Measurements from ENCODE around the gene ADAMTS2. TPM values are rescaled to one million over a fixed set of nuclear protein-coding genes. Genes with fewer than 3 reads are reported as not detected.

ADAMTS2 gene
- total RNA-seq, 4 donors from 2014 or later, result 6.0 to 20.9 (median 13.5) TPM

DNA sequence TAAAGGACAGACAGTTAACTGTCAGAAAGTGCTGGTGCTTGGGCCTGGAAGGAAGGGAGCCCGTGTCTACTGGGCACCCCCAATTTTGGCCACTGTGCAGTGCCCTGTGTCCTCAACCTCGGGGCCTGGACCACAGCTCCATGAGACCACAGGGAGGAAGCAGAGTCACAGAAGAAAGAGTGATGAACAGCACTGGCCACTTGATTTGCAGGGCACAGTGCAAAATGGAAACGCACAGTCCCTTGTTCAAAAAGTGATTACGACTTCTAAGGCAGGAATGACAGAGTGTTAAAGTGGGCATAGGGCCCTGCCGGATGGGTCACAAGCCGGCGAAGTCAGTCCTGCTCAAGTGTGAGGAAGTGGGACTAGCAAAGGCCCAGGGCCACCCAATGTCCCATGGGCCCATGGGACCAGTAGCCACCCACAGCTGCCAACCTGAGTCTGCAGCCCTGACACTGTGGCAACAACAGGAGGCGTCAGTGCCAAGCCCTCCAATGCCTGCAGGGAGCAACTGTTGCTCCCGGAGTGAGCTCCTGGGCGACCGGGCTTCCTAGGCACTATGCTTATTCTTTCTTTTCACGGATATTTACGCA lies 85.4 kb downstream of the ADAMTS2 start:
- no peak for DNase-seq
- in situ Hi-C loops (cut with MboI; ENCODE audit: low pct_ligation_motif_present in 1 of 4, low pct_unique_long_range_greater_than_20kb in 1 of 4, low sequenced_read_pairs in 3 of 4) (no loop called here), intact Hi-C loops (cut with DNase I; ENCODE audit: low total_unique reads) (no loop called here)
- Histone ChIP-seq H3K4me1 (peaks cover 0 to 1% (median 0%) of the 10 kb centered on the region in 4 donors), H3K36me3 (no peaks in the 10 kb centered on the region), H3K4me3 (no peak overlapping the region), H3K27me3 (no peaks in the 10 kb centered on the region), H3K9me3 (no peaks in the 10 kb centered on the region), H3K27ac (no peak overlapping the region)
- TF ChIP-seq POLR2AphosphoS5 (IDR thresholded peaks at IDR 0.05), result no peak
- no peak for TF ChIP-seq EP300 (IDR thresholded peaks at IDR 0.05; ENCODE audit: low read depth)
- TF ChIP-seq, protein P1, sequence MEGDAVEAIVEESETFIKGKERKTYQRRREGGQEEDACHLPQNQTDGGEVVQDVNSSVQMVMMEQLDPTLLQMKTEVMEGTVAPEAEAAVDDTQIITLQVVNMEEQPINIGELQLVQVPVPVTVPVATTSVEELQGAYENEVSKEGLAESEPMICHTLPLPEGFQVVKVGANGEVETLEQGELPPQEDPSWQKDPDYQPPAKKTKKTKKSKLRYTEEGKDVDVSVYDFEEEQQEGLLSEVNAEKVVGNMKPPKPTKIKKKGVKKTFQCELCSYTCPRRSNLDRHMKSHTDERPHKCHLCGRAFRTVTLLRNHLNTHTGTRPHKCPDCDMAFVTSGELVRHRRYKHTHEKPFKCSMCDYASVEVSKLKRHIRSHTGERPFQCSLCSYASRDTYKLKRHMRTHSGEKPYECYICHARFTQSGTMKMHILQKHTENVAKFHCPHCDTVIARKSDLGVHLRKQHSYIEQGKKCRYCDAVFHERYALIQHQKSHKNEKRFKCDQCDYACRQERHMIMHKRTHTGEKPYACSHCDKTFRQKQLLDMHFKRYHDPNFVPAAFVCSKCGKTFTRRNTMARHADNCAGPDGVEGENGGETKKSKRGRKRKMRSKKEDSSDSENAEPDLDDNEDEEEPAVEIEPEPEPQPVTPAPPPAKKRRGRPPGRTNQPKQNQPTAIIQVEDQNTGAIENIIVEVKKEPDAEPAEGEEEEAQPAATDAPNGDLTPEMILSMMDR (IDR thresholded peaks at IDR 0.05), result no peak
- TF ChIP-seq POLR2A (IDR thresholded peaks at IDR 0.05), result no peak
- 80 to 89% methylated on average over 1 to 13 of the region's 13 CpGs for WGBS, 2 donors (ENCODE audit: low coverage in 1 of 2)

DNA sequence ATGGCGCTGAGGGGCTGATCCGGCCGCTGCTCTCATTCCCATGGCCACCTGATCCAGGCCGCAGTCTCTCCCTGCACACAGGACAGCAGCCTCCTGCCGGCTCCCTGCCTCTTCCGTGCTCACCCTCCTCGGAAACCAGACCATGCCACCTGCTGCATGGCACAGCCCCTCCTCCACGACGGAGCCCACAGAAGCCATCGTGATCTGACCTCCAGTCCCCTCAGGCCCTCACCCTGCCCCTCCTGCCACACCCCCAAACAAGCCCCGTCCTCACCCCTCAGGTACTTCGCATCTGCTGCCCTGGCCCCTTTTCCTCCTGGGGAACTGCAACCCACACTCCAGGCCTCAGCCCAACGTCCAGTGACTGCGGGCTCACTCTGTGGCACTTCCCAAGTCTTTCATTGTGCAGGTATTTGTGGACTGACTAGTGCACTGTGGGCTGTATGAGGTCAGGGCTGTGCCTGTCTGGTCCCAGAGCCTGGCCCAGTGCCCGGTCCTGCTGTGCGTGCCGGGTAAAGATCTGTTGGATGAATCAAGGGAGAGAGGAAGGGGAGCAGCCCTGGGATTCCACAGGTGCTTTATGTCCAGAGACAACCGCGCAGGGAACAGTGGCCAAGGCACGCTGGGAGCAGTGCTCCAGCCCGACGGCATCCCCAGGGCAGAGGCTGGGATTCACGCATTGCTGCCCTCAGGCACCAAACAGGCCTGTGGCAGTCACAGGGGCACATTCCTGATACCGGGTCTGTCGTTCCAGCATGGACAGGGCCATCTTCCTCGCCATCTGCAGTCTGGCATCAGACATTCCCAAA lies 86.1 kb downstream of the ADAMTS2 start:
- no peak overlapping the region for H3K4me3 ChIP-seq
- H3K4me1 ChIP-seq, result no peaks in the 10 kb centered on the region
- intact Hi-C loops (cut with DNase I; ENCODE audit: low total_unique reads) (no loop called here), in situ Hi-C loops (cut with MboI; ENCODE audit: low pct_ligation_motif_present in 1 of 4, low pct_unique_long_range_greater_than_20kb in 1 of 4, low sequenced_read_pairs in 3 of 4) (no loop called here)
- H3K27me3 ChIP-seq, result no peaks in the 10 kb centered on the region
- no peak overlapping the region for H3K27ac ChIP-seq
- TF ChIP-seq, protein P1 (IDR thresholded peaks at IDR 0.05), result no peak
- TF ChIP-seq EP300 (IDR thresholded peaks at IDR 0.05; ENCODE audit: low read depth), result no peak
- no peak for TF ChIP-seq POLR2A (IDR thresholded peaks at IDR 0.05)
- TF ChIP-seq POLR2AphosphoS5 (IDR thresholded peaks at IDR 0.05), result no peak
- no peaks in the 10 kb centered on the region for H3K9me3 ChIP-seq
- 82% methylated on average over 23 of the region's 26 CpGs; no CpG with 5 or more reads in 1 of the 2 donors for WGBS, 2 donors (ENCODE audit: low coverage in 1 of 2)
- H3K36me3 ChIP-seq, result no peaks in the 10 kb centered on the region
- DNase-seq, result peak; percentile 3

DNA sequence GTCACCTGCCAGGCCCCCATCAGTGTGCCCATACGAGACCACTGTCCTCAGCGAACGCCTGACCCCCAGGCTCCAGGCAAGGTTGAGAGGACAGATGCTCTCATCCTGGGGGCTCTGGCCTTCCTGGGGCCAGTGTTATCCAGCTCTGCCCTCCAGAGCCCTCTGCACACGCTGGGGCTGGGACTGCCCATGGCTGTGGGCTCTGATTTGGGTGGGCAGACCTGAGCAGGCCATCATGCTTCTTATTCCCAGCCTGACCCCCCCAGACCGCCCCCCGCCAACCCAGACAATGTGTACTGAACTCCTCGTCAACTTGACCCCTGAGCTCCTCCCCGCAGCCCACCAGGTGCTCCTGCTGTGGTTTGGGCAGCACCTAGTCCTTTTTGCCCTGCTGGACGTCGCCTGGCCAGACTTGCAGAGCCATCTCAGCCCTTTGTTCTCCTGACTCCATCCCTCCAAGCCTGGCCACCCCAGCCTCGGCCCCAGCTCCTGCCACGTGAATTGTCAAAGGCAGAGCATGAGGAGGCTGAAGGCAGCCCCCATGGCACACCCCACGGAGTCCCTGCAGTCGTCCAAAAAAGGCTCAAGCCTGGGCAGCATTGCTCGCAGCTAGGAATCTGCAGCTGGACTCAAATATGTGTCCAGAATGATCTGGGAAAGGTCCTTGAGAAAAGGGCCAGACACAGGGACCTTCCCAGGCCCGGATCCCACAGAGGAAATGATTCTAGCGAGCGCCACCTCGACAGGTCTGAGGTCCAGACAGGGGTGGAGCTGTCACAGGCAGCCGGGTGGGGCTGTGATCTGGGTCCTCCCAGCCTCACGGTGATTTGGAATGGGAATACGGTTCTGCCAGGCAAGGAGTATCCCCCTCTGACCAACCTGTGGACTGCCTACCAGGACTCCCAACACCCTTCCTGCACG lies 87.0 kb downstream of the ADAMTS2 start:
- in situ Hi-C loops (cut with MboI; ENCODE audit: low pct_ligation_motif_present in 1 of 4, low pct_unique_long_range_greater_than_20kb in 1 of 4, low sequenced_read_pairs in 3 of 4), result no loop called here
- 74 to 81% methylated on average over 3 to 21 of the region's 23 CpGs for WGBS, 2 donors (ENCODE audit: low coverage in 1 of 2)
- Histone ChIP-seq H3K9me3 (no peaks in the 10 kb centered on the region), H3K4me3 (no peak overlapping the region), H3K36me3 (no peaks in the 10 kb centered on the region), H3K4me1 (no peaks in the 10 kb centered on the region), H3K27me3 (no peaks in the 10 kb centered on the region), H3K27ac (no peak overlapping the region)
- intact Hi-C loops (cut with DNase I; ENCODE audit: low total_unique reads), result no loop called here
- no peak for TF ChIP-seq POLR2AphosphoS5 (IDR thresholded peaks at IDR 0.05)
- TF ChIP-seq, protein P1 (IDR thresholded peaks at IDR 0.05), result no peak
- TF ChIP-seq POLR2A (IDR thresholded peaks at IDR 0.05), result no peak
- TF ChIP-seq EP300 (IDR thresholded peaks at IDR 0.05; ENCODE audit: low read depth), result no peak
- peak; percentile 3 for DNase-seq

Data from transverse colon (tissue), 4 donors.